ENCODE data around the gene SSTR4.

Gene SSTR4

GRCh38 chr20:23063168-23063567 lies 28.1 kb downstream of the SSTR4 start:
- no peak for TF ChIP-seq CTCF (IDR thresholded peaks at IDR 0.05)

- TF ChIP-seq CTCF (IDR thresholded peaks at IDR 0.05): no peak
Observed at GRCh38 chr20:23063581-23063980, 28.5 kb downstream of the SSTR4 start.

GRCh38 chr20:23065266-23066201 lies 30.4 kb downstream of the SSTR4 start:
- no peak for TF ChIP-seq CTCF (IDR thresholded peaks at IDR 0.05)

GRCh38 chr20:23066772-23067171 lies 31.7 kb downstream of the SSTR4 start:
- TF ChIP-seq CTCF (IDR thresholded peaks at IDR 0.05): no peak

- TF ChIP-seq CTCF (IDR thresholded peaks at IDR 0.05): no peak
Observed at GRCh38 chr20:23068283-23068682, 33.2 kb downstream of the SSTR4 start.

GRCh38 chr20:23069108-23069507 lies 34.0 kb downstream of the SSTR4 start:
- no peak for TF ChIP-seq CTCF (IDR thresholded peaks at IDR 0.05)

- no peak for TF ChIP-seq CTCF (IDR thresholded peaks at IDR 0.05)
Observed at GRCh38 chr20:23071398-23071797, 36.3 kb downstream of the SSTR4 start.

Measured in LNCAP (cell line).